HT-29 (cell line): ENCODE results near the gene ESCO1. TPM values are rescaled to one million over a fixed set of nuclear protein-coding genes. Genes with fewer than 3 reads are reported as not detected.

Experiments
- DNase-seq: peaks from one replicate; pipeline ENCODE4 v3.0.0-alpha.2; 2015; ENCODE audit warnings: low spot score
- total RNA-seq: library from RNA; depleted of rRNA; stranded (reverse); fragments of >200 nt; shearing (Covaris generic); gene quantifications from 2 replicates; pipeline ENCODE4 v1.2.3, GENCODE V29; 2014

The ESCO1 gene
- total RNA-seq, 1 experiment from 2014 or later = 3.3 TPM

DNA sequence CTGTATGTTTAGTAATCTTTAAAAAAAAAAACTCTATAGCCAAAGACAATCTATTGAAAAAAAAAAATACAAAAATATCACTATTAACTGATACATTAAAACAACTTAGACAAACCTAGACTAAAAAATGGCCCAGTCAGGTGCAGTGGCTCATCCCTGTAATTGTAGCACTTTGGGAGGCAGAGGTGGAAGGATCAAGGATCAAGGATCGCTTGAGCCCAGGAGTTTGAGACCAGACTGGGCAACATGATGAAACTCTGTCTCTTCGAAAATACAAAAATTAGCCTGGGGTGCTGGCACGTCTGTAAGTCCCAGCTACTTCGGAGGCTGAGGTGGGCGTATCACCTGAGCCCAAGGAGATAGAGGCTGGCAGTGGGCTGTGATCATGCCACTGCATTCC, 16.1 kb downstream of the ESCO1 start:
- no peak for DNase-seq

DNA sequence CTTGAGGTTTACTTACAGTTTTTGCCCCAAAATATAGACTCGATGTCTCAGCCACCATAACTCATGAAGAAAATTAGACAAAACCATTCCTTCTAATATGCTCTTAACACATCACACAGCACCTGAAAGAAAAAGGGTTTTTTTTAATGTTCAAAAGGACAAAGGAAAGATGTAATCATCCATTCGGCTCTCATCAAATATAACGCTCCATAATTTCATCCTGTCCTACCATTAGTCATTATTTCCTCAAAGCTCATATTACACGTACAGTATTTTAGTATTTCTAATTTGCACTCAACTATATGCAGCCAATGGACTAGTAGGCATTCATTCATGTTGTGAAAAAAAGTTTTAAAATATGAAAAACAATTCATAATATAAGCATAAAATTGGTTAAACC, 24.8 kb downstream of the ESCO1 start:
- no peak for DNase-seq

DNA sequence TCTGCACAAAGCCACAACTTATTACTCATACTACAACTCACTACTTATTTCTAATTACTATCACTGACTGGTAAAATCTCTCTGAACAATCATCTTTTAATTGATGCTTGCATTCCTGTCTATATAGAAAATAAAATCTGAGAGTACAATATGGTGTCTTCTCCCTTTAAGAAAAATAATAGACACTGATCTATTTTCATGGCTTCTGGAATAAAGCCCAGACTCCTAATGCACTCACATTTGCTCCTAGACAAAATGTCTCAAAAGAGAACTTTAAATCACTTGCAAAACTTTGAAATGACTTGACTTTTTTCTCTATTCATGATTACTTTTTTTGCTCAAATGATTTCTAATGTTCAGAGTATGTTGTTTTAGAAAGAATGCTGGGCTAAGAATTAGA, 28.7 kb downstream of the ESCO1 start:
- DNase-seq = no peak

DNA sequence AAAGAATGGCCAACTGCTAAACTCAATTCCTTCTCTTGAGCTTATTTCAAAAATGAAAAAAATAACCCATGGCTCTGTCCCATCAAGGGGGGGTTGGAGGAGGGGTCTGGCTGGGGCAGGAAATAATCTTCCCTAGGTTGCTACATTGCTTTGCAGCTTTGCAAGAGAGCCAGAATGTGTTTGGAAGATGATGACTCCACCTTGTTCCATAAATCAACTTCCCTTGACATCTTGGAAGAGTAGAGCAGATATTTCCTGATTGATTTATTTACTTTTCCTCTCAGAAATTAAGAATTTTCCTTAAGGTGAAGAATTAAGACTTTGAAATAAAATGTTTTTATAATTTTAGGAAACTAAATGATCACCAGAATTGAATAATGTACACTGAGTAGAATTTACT, 41.3 kb downstream of the ESCO1 start:
- no peak for DNase-seq

DNA sequence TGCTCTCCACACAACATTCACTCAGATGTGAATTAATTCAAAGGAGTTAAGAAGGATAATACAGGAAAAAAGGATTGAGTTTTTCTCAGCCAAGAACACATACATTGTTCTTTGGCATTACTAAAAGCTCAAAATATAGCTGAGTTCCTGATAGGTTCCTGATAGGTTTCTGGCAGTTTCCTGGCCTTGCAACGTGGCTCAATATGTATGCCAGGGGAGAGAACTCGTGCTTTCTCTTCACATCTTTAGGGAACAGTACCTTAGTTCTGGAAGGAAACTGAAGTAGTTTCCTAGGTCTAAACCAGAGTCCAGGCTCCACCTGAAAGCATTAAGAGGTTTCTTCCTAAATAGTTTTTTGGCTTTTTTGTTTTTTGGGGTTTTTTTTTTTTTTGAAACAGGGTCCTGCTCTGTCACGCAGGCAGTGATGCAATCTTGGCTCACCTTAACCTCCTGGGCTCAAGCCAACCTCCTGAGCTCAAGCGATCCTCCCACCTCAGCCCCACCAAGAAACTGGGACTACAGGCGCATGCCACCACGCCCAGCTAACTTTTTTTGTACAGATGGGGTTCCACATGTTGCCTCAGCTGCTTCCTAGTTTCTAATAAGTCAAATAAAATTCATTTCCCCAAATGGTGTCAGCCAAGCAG, 42.8 kb downstream of the ESCO1 start:
- no peak for DNase-seq

DNA sequence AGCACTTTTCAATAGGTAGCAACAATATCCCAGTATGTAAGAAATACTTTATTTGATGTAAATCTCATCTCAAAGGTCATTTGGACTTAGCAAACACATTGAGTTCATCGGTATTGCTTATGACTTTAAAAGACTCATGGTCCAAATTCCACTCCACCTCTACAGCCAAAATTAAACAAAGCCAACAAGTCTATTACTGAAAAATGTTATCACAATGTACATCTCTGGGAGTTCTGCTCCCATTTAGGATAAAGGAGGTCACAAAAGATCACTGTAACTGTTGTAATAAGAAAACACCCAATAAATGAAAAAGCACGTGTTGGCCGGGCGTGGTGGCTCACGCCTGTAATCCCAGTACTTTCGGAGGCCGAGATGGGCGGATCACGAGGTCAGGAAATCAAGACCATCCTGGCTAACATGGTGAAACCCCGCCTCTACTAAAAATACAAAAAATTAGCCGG, 50.0 kb downstream of the ESCO1 start:
- no peak for DNase-seq

DNA sequence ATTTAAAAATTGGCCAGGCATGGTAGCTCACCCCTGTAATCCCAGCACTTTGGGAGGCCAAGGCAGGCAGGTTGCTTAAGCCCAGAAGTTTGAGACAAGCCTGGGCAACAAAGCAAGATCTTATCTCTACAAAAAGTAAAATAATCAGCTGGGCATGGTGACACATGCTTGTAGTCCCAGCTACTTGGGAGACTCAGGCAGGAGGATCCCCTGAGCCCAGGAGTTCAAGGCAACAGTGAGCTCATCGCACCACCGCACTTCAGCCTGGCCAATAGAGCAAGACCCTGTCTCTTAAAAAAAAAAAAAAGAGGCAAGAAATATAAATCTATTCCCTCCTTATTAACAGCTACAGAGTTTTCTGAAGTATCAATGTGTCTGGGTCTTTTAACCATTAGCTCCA, 51.9 kb downstream of the ESCO1 start:
- no peak for DNase-seq

DNA sequence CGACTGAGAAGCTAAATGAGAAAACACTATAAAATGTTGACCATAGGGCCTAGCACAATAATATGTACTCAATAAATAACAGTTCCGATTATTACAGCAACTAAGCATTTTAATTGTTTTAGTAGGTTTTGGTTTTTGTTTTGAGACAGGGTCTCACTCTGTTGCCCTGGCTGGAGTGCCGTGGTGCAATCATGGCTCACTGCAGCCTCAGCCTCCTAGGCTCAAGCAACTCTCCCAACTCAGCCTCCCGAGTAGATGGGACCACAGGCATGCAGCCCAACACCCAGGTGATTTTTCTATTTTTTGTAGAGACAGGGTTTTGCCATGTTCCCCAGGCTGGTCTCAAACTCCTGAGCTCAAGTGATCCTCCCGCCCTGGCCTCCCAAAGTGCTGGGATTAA, 54.1 kb downstream of the ESCO1 start:
- DNase-seq = no peak

DNA sequence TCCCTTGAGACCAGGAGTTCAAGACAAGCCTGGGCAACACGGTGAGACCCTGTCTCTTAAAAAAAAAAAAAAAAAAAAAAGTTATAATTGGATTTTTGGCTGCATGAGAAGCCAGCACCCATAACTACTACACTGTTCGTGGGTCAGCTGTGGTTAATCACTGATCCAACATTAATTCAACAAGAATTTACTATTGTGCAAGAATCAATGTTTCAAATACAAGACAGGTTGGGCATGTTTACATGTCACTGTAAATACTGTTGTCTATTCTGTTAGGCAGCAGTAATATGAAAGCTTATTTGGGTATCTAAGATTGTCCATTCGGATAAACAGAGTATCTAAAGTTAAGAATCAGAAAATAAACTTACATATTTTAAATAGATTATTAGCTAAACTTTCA, 62.3 kb downstream of the ESCO1 start:
- DNase-seq = no peak

DNA sequence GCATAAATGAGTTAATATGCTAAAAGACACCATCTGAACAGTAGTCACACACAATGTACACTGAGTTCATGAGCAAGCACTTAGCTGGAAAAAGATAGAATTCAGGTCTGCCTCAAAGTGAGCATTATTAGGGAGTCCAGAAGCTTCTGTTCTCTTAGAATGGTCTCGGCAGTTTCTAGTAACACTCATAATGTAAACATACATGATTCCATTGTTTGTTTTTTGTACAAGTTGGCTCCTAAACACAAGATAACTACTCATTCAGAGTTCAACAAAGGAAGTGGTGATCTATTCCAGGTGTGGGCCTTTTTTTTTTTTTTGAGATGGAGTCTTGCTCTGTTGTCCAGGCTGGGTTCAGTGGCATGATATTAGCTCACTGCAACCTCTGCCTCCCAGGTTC, 66.2 kb downstream of the ESCO1 start:
- DNase-seq = no peak

DNA sequence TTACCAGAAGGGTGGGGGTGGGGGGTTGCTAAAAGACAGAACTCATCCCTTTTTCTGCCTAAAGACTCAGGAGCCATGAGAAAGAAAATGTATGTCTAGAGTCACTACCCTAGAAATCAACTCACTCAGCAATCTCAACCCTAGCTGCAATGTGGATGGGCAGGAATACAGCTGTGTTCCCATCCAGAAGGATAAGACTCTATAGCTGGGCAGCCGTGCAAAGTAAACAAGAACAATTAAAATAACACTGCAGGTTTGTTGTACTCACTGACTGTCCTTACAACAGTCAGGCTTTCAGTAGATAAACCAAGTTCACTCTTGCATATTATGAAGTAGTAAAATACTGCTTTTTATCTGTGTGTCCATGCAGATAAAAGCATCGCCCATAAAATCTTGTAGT, 74.0 kb downstream of the ESCO1 start:
- no peak for DNase-seq

DNA sequence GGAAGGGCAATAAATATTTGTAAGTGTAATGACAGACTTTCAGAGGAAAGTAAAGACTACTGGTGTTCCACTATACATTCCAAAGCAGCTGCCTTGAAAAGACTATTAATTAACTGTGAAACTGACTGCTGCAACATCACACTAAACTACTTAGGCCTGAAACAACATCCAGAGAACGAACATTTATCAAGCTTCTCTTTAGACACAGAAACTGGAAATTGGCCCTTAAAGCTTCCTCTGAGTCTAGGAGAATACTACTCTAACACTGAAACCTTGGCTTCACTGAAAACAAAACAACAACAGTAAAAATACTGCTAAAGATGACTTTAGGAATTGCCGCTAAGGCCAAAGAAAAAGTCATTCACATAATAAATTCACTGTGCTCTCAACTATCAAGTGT, 74.6 kb downstream of the ESCO1 start:
- DNase-seq = no peak

DNA sequence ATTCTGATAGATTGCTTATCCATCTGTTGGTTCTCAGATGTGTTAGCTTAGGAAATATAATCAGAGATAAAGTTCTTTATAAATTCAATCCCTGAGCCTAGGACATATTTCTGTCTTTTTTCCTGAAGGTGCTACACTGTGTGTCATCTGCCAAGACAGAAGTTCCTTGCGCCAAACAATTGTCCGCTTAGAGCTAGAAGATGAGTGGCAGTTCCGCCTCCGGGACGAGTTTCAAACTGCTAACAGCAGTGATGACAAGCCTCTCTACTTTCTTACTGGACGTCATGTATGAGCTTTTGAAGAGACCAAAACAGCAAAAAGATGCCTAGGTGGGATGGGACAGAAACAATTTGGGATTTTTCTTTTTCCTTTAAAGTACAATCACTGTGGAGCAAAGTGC, 78.0 kb downstream of the ESCO1 start:
- no peak for DNase-seq

DNA sequence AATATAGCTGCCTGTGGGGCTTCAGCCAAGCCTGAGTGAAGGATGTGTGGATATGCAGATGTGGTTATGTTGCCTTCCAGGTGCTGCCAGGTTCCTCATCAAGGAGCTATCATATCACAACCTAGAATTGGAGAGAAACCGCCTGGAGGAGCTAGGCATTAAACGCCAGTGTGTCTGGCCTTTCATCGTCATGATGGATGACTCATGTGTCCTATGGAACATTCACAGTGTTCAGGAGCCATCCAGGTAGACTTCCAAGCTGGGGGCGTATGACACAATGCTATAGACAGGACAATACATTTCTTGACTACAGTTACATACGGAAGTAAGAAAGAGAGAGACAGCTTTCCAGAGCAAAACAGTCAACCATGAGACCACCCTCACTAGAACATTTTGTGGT, 86.8 kb downstream of the ESCO1 start:
- DNase-seq = no peak

DNA sequence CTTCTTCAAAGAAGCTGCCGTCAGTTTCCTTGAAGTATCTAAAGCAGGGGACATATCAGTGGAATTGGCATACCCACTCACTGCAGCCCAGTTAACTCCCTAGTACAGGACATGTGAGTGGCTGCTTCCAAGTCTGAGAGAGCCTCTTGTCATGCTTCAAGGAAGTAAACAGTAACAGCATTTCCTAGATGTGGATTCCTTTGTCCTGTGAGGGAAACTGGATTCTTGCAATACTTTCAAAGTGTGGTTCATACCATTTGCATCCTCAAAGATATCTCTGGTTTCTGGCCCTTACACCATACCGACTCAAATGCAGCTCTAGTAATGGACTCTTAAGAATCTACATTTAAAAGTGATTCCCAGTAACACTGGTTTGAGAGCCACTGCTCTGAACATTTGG, 87.2 kb downstream of the ESCO1 start:
- DNase-seq = no peak

DNA sequence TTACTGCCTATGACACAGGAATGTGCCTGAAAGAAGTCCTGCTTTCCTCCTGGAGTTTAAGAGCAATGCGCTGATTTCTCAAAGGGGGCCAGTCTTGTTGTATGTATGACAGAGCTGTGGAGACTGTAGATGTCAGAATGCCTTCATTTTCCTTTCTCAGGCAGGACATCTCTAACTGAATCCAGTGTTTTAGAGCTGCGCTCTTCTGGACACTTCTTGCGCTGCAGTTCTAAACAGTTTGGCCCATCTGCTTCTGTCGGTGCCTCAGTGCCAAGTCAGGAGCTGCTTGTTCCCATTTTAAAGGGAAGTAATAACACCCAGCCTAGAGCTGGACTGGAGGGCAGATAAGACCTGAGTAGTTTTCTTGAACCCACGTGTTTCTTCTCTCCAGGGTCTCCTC, 91.4 kb downstream of the ESCO1 start:
- DNase-seq = no peak

DNA sequence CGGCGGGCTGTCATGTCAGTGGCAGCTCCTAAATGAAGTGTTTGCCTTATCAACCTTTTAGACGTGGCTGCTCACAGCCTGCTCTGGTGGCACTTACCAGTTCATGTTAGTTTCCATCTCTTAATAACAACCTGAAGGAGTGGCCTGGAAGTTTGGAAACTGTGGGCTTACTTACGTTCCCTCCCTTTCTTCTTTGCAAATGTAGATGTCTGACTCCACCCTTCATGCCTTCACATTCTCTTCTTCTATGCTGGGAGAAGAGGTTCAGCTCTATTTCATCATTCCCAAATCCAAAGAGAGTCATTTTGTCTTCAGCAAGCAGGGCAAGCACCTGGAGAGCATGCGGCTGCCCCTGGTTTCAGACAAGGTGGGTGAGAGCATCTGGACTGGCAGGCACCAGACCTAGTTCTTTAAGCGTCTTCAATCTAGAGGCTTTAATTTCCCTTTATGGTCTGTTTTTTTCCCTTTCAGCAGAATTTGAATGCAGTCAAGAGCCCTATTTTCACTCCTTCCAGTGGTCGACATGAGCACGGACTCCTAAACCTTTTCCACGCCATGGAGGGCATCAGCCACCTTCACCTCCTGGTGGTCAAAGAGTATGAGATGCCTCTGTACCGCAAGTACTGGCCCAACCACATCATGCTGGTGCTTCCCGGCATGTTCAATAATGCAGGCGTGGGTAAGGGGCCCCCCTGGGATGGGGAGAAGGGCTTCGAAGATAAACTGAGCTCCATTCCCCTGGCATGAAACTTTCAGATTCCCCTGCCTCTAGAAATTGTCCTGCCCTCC, 92.4 kb downstream of the ESCO1 start:
- no peak for DNase-seq

DNA sequence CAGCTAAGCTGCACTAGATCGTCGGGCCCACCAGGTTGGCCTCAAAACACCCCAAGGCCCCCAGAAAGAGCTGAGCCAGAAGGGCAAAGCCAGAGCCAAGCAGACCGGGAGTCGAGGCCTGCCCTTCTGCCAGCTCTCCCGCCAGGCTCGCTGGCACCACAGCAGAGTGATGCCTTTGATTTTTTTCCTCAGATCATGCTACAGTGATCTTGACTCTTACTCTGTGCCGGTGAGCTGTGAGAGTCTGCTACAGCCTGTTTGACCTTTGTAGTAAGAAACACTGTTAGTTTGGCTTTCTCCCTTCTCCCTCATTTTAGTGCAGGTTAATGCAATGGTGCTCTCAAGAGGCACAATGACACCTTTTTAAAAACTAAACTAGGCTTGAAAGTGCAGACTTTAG, 97.8 kb downstream of the ESCO1 start:
- DNase-seq = no peak

DNA sequence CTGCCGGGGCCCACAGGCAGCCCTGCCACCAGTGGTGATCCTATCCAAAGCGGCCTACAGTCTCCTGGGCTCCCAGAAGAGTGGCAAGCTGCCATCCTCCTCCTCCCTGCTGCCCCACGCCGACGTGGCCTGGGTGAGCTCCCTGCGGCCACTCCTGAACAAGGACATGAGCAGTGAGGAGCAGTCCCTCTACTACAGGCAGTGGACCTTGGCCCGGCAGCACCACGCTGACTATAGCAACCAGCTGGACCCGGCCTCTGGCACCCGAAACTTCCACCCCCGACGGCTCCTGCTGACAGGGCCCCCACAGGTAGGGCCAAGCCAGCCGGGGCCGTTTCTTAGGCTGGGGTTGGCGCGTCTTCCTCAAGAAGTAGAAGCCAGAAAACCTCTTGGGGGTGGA, 100.5 kb downstream of the ESCO1 start:
- no peak for DNase-seq

DNA sequence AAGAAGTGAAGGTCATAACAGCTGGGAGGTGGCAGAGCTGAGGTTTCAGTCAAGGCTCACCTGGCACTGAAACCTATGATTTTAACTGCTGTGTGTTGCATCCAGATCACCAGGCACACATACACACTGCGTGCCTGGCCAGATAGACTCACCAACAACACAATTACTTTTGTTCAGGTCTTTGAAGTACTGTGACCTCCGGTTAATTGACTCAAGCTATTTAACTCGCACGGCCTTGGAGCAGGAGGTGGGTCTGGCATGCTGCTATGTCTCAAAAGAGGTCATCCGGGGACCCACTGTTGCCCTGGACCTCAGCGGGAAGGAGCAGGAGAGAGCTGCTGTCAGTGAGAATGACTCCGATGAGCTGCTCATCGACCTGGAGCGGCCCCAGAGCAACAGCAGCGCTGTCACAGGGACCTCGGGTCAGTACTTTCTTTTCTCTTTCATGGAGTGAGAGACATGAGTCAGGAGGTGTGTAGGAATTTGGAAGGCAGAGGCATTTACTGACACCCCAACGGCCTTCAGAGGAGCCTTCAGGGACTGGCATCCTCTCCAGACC, 104.1 kb downstream of the ESCO1 start:
- DNase-seq = no peak

DNA sequence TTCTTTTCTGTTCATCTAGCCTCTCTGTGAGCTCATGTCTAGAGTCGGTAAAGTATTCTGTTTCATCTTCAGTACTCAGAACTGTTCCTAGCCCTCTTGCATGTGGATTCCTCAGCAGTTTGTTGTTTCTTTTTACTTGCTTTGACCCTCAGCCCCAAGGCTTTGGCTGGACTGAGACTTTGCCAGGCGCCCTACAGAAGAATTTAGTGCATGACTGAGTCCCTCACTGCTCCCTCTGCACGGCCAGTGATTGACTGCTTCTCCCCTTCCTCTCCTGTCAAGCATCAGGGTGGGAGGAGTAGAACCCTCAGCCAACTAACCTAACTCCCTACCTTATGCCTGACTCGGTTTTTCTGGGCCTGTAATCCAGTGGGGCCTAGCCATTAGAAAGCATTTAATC, 109.8 kb downstream of the ESCO1 start:
- DNase-seq = no peak

DNA sequence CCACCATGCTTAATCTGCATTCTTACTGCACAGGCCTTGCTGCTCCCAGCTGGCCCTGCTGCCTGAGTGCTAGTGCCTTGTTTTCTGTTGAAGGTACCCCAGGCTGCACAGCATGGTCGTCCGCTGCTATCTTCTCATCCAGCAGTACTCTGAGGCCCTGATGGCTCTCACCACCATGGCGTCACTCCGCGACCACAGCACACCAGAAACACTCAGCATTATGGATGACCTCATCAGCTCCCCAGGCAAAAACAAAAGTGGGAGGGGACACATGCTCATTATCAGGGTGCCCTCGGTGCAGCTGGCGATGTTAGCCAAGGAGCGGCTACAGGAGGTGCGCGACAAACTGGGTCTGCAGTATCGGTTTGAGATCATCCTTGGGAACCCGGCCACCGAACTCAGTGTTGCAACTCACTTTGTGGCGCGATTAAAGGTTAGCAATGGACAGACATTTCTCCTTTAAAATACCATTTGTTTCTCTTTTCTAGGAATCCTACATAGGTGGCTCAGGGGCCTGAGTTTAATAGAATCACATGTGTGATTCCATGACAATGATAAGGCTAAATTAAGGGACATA, 110.5 kb downstream of the ESCO1 start:
- DNase-seq = no peak
